Measurements from ENCODE around the gene AKR1C8. TPM values are rescaled to one million over a fixed set of nuclear protein-coding genes. Genes with fewer than 3 reads are reported as not detected.
A peak's percentile ranks its signal among the peaks of the same experiment; 100 is the strongest.

AKR1C8 gene
- total and polyA plus RNA-seq, 2 of the 13 experiments (the other 11 are each of a cell fraction or from before 2014, with no cell fraction given), result 0.12 TPM; not detected in 1

DNA sequence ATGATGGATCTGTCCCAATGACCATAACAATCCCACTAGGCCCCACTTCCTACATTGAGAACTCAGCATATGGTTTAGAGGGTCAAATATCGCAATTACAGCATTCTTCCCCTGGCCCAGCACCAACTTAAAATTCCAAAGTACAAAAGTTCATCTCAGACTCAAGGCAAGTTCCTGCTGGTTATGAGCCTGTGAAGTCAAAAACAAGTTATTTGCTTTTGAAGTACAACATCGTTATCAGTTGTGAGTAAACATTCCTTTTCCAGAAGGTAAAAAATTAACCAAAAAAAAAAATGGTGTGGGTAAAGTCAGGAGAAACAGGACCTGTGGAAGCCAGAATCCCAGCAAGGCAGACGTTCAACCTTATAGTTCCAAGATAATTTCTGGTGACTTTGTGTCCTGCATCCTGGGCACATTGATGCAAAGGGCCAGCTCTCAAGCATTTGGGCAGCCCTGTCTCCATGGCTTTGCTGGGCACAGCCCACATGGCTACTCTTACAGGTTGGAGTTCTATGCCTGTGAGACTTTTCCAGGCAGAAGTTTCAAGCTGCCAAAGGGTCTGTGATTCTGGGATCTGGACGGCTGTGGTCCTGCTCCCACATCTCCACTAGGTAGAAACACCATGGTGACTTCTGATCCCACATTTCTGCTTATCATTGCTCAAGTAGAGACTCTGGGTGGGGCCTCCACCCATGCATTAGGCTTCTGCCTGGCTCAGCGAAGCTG is 37.5 kb downstream of the AKR1C8 start (continued):
- no peak for TF ChIP-seq ZNF18 (CRISPR knock-in tag; IDR thresholded peaks at IDR 0.05; ENCODE audit: insufficient replicate concordance)
- peak; percentile 94 for TF ChIP-seq SIX1 (CRISPR knock-in tag; IDR thresholded peaks at IDR 0.05; ENCODE audit: borderline replicate concordance)
- no peak for TF ChIP-seq ZNF251 (CRISPR knock-in tag; IDR thresholded peaks at IDR 0.05)
- TF ChIP-seq TBX2 (CRISPR knock-in tag; IDR thresholded peaks at IDR 0.05; ENCODE audit: borderline replicate concordance), result peak; percentile 78
- no peak for TF ChIP-seq E2F5 (CRISPR knock-in tag; conservative IDR thresholded peaks at IDR 0.05)
- TF ChIP-seq ZNF230 (CRISPR knock-in tag; IDR thresholded peaks at IDR 0.05), result peak; percentile 41; the same call in 1 of the 2 replicates
- TF ChIP-seq, protein P1, sequence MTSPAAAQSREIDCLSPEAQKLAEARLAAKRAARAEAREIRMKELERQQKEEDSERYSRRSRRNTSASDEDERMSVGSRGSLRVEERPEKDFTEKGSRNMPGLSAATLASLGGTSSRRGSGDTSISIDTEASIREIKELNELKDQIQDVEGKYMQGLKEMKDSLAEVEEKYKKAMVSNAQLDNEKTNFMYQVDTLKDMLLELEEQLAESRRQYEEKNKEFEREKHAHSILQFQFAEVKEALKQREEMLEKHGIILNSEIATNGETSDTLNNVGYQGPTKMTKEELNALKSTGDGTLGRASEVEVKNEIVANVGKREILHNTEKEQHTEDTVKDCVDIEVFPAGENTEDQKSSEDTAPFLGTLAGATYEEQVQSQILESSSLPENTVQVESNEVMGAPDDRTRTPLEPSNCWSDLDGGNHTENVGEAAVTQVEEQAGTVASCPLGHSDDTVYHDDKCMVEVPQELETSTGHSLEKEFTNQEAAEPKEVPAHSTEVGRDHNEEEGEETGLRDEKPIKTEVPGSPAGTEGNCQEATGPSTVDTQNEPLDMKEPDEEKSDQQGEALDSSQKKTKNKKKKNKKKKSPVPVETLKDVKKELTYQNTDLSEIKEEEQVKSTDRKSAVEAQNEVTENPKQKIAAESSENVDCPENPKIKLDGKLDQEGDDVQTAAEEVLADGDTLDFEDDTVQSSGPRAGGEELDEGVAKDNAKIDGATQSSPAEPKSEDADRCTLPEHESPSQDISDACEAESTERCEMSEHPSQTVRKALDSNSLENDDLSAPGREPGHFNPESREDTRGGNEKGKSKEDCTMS (CRISPR knock-in tag; conservative IDR thresholded peaks at IDR 0.05), result no peak
- TF ChIP-seq ZNF879 (CRISPR knock-in tag; IDR thresholded peaks at IDR 0.05), result no peak
- TF ChIP-seq, protein P2, sequence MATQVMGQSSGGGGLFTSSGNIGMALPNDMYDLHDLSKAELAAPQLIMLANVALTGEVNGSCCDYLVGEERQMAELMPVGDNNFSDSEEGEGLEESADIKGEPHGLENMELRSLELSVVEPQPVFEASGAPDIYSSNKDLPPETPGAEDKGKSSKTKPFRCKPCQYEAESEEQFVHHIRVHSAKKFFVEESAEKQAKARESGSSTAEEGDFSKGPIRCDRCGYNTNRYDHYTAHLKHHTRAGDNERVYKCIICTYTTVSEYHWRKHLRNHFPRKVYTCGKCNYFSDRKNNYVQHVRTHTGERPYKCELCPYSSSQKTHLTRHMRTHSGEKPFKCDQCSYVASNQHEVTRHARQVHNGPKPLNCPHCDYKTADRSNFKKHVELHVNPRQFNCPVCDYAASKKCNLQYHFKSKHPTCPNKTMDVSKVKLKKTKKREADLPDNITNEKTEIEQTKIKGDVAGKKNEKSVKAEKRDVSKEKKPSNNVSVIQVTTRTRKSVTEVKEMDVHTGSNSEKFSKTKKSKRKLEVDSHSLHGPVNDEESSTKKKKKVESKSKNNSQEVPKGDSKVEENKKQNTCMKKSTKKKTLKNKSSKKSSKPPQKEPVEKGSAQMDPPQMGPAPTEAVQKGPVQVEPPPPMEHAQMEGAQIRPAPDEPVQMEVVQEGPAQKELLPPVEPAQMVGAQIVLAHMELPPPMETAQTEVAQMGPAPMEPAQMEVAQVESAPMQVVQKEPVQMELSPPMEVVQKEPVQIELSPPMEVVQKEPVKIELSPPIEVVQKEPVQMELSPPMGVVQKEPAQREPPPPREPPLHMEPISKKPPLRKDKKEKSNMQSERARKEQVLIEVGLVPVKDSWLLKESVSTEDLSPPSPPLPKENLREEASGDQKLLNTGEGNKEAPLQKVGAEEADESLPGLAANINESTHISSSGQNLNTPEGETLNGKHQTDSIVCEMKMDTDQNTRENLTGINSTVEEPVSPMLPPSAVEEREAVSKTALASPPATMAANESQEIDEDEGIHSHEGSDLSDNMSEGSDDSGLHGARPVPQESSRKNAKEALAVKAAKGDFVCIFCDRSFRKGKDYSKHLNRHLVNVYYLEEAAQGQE (IDR thresholded peaks at IDR 0.05; ENCODE audit: borderline replicate concordance in 1 of 2, low read depth in 1 of 2, low read length in 2 of 2), result peak in 1 of 2 experiments; percentile 5; a peak in 1 of 4 replicates
- 0 out of 2 replicates have a peak, but pooled peaks have one; percentile 44 for TF ChIP-seq ZSCAN21 (CRISPR knock-in tag; IDR thresholded peaks at IDR 0.05; ENCODE audit: borderline replicate concordance)
- no peak for TF ChIP-seq ZNF546 (CRISPR knock-in tag; conservative IDR thresholded peaks at IDR 0.05)
- no peak for TF ChIP-seq BHLHE40 (IDR thresholded peaks at IDR 0.05; ENCODE audit: low read length)
- no peak for TF ChIP-seq ZNF510 (CRISPR knock-in tag; IDR thresholded peaks at IDR 0.05; ENCODE audit: low read depth)
- TF ChIP-seq CREM (IDR thresholded peaks at IDR 0.05), result peak; percentile 96
- no peak for TF ChIP-seq CREM (CRISPR knock-in tag; IDR thresholded peaks at IDR 0.05)
- TF ChIP-seq, protein P3, sequence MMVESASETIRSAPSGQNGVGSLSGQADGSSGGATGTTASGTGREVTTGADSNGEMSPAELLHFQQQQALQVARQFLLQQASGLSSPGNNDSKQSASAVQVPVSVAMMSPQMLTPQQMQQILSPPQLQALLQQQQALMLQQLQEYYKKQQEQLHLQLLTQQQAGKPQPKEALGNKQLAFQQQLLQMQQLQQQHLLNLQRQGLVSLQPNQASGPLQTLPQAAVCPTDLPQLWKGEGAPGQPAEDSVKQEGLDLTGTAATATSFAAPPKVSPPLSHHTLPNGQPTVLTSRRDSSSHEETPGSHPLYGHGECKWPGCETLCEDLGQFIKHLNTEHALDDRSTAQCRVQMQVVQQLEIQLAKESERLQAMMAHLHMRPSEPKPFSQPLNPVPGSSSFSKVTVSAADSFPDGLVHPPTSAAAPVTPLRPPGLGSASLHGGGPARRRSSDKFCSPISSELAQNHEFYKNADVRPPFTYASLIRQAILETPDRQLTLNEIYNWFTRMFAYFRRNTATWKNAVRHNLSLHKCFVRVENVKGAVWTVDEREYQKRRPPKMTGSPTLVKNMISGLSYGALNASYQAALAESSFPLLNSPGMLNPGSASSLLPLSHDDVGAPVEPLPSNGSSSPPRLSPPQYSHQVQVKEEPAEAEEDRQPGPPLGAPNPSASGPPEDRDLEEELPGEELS (CRISPR knock-in tag; IDR thresholded peaks at IDR 0.05), result peak; percentile 96

Measured in HepG2 (cell line).